Kidney (tissue), 14 donors: ENCODE measurements around the gene RBL2. TPM values are rescaled to one million over a fixed set of nuclear protein-coding genes. Genes with fewer than 3 reads are reported as not detected.

ENCODE experiments used
- DNase-seq, 5 donors: peaks; one replicate each; pipeline ENCODE4 v3.0.0-alpha.2; 2013 to 2020
- FAIRE-seq: peaks from 2 replicates; lab custom pipeline; 2012; peaks lifted over from hg19 to GRCh38; lab: Jason Lieb, UNC
- H3K27ac ChIP-seq, 2 donors: one replicate each; pipeline ENCODE4 v1.7.0; 2013; ENCODE audit warnings: low read depth in 2 of 2, low read length in 2 of 2, inconsistent platforms in 1 of 2
- H3K27me3 ChIP-seq: one replicate; pipeline ENCODE4 v1.7.1; 2013; ENCODE audit warnings: low read length, inconsistent platforms; ENCODE audit not compliant: control insufficient read depth, insufficient read depth
- H3K36me3 ChIP-seq, 3 donors: one replicate each; pipeline versions ENCODE4 v1.7.0 to v1.7.1; 2013; ENCODE audit warnings: low read length in 3 of 3, control low read depth in 1 of 3, inconsistent platforms in 1 of 3; ENCODE audit not compliant: insufficient read depth in 3 of 3, control insufficient read depth in 2 of 3
- H3K4me1 ChIP-seq, 3 donors: one replicate each; pipeline versions ENCODE4 v1.7.0 to v1.7.1; 2013; ENCODE audit warnings: low read length in 3 of 3, inconsistent platforms in 1 of 3, low read depth in 1 of 3; ENCODE audit not compliant: control insufficient read depth in 2 of 3, insufficient read depth in 2 of 3
- H3K4me3 ChIP-seq, 3 donors: one replicate each; pipeline versions ENCODE4 v1.7.0 to v1.8.1; 2013; ENCODE audit warnings: low read length in 3 of 3, control low read depth in 1 of 3, inconsistent platforms in 1 of 3
- H3K9ac ChIP-seq, 3 donors: one replicate each; pipeline versions ENCODE4 v1.7.0 to v1.7.1; 2013; ENCODE audit warnings: low read length in 3 of 3, control low read depth in 1 of 3, inconsistent platforms in 1 of 3
- H3K9me3 ChIP-seq, 3 donors: one replicate each; pipeline versions ENCODE4 v1.7.0 to v1.7.1; 2013; ENCODE audit warnings: low read length in 3 of 3, control low read depth in 1 of 3, inconsistent platforms in 1 of 3; ENCODE audit not compliant: control insufficient read depth in 2 of 3, insufficient read depth in 1 of 3
- intact Hi-C: fragments of 100-400 bp; cut with DNase I; formaldehyde crosslinking; loops from one replicate; pipeline ENCODE4 v1.11.1; 2022
- polyA plus RNA-seq: library from polyadenylated mRNA; stranded (reverse); fragments of 350-450 nt; fragmentation: Illumina TruSeq; extraction: RNeasy Lipid Tissue Mini Kit (QIAGEN cat#74804); gene quantifications from one replicate; pipeline ENCODE4 v1.2.3, GENCODE V29; 2014; ENCODE audit warnings: low read depth, low replicate concordance; ENCODE audit not compliant: insufficient read depth
- total RNA-seq: library from RNA; stranded (reverse); fragmentation: NEBNext Ultra II Directional; extraction: Animal tissue kit (Norgen Biotek cat#: 25700); gene quantifications from one replicate; pipeline ENCODE4 v1.2.1, GENCODE V29; 2021
- TF ChIP-seq, protein P1 (sequence below): IDR thresholded peaks from 3 replicates; pipeline ENCODE4 v1.5.1; 2012; ENCODE audit warnings: mild to moderate bottlenecking, moderate library complexity, borderline replicate concordance; ENCODE audit not compliant: insufficient read depth; ENCODE audit errors: extremely low read depth
- donor health status: control.
- donor health status: control.
- donor health status: control.
- donor health status: control.
- donor health status: control.
- donor health status: DM: yes; HTN: yes; CAD: no.
- donor health status: Normal renal cell carcinoma (clear cell type).

Gene RBL2
- total and polyA plus RNA-seq, 2 donors from 2014 or later, result 22.7 to 67.9 TPM

DNA sequence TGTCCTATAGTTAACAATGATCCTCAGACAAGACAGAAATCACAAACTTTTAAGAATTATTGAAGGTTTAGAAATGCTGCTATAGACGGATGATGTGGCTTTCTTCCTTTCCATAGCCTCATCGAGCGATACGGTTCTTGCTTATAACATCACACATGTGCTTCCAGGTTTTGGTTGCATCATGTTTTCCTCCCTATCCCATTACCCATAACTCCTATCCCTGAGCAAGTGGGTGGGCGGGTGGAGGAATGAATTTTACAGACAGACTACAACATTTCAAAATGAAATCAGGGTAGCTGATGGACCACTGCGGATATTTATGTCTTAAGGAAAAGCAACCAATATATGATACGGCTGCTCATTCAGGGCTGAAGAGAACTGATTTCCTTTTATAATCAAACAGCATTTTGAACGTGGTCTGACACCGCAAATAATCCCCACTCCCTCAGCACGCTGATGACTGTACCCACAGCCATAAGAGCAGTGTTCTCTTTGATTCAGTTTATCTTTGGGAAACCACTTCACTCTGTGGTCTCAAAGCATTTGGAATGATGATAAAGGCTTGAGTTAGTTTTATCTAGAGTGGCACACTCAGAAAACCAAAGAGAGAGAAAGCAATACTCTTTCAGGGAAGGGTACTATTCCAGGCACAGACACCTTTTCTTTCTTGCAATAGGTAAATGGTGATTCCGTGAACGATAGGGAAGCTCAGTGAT lies 73.4 kb downstream of the RBL2 start:
- intact Hi-C loops, result no loop called here
- no peak overlapping the region for H3K27ac ChIP-seq
- FAIRE-seq (no peak), DNase-seq (no peak)
- TF ChIP-seq, protein P1, sequence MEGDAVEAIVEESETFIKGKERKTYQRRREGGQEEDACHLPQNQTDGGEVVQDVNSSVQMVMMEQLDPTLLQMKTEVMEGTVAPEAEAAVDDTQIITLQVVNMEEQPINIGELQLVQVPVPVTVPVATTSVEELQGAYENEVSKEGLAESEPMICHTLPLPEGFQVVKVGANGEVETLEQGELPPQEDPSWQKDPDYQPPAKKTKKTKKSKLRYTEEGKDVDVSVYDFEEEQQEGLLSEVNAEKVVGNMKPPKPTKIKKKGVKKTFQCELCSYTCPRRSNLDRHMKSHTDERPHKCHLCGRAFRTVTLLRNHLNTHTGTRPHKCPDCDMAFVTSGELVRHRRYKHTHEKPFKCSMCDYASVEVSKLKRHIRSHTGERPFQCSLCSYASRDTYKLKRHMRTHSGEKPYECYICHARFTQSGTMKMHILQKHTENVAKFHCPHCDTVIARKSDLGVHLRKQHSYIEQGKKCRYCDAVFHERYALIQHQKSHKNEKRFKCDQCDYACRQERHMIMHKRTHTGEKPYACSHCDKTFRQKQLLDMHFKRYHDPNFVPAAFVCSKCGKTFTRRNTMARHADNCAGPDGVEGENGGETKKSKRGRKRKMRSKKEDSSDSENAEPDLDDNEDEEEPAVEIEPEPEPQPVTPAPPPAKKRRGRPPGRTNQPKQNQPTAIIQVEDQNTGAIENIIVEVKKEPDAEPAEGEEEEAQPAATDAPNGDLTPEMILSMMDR, result no peak
- no peak overlapping the region for H3K9ac ChIP-seq
- no peaks in the 10 kb centered on the region for H3K27me3 ChIP-seq
- peaks cover 7 to 19% (median 12%) of the 10 kb centered on the region in 3 donors for H3K4me1 ChIP-seq
- no peaks in the 10 kb centered on the region for H3K36me3 ChIP-seq
- H3K9me3 ChIP-seq, result no peaks in the 10 kb centered on the region
- no peak overlapping the region for H3K4me3 ChIP-seq

DNA sequence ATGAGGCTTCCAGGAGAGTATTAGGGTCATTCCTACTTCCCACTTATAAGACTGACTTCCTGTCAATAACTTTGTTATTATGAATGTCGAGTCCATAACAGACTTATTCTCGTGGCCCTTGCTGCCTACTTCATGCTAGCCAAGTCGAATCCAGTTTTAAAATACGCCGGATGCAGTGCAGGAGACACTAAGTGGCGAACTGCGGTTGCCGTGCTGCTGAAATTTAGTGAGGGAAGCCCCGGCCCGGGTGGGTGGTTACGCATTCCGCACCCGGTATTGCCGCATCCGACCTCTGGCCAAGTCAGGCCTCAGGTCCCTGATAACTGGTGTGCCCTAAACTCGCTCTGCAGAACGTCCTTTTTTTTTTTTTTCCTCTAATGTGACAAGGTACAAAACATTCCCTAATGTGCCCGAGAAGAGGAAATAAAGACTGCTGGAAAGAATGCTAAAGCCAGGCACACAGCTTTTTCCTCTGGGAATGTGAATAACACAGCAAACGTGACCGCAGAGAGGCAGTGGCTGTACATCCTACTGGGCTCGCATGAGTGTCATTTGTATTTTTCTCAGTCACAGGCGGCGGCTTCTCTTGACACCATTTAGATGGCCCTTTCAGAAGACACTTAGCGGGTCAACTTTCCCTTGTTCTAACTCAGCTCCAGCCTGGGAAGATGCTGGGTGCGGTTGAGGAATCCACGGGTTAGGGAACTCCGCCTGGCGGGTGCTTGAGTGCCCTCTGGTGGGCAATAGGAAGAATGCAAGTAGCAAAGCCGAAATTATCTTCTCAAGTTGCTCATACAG lies 75.8 kb downstream of the RBL2 start:
- H3K4me1 ChIP-seq, result peaks cover 0 to 11% (median 3%) of the 10 kb centered on the region in 3 donors
- no peaks in the 10 kb centered on the region for H3K9me3 ChIP-seq
- intact Hi-C loops, result no loop called here
- peak overlapping the region; percentile 6 to 48 for H3K27ac ChIP-seq
- H3K27me3 ChIP-seq, result no peaks in the 10 kb centered on the region
- peak overlapping the region in 1 of 3 donors; percentile 33 for H3K9ac ChIP-seq
- DNase-seq (peak; percentile 65 to 86 (median 78)), FAIRE-seq (peak; percentile 66)
- TF ChIP-seq, protein P1, result peak; percentile 85
- no peaks in the 10 kb centered on the region for H3K36me3 ChIP-seq
- peak overlapping the region in 2 of 3 donors; percentile 43 to 61 for H3K4me3 ChIP-seq

GRCh38 chr16:53510704-53511070 lies 76.4 kb downstream of the RBL2 start:
- Histone ChIP-seq H3K4me1 (peaks cover 0 to 10% (median 0%) of the 10 kb centered on the region in 3 donors), H3K9me3 (no peaks in the 10 kb centered on the region), H3K36me3 (no peaks in the 10 kb centered on the region), H3K4me3 (no peak overlapping the region), H3K27me3 (no peaks in the 10 kb centered on the region), H3K9ac (no peak overlapping the region), H3K27ac (no peak overlapping the region)
- TF ChIP-seq, protein P1, result no peak
- no peak for DNase-seq
- intact Hi-C loops, result no loop called here
- no peak for FAIRE-seq
